ENCODE measurements around the gene SSBP4.

The SSBP4 gene

GRCh38 chr19:18481505-18482222 is 62.5 kb downstream of the SSBP4 start:
- DNase-seq (no peak), ATAC-seq (ENCODE audit: insufficient read depth, low read depth) (no peak)
- TF ChIP-seq, protein P1, sequence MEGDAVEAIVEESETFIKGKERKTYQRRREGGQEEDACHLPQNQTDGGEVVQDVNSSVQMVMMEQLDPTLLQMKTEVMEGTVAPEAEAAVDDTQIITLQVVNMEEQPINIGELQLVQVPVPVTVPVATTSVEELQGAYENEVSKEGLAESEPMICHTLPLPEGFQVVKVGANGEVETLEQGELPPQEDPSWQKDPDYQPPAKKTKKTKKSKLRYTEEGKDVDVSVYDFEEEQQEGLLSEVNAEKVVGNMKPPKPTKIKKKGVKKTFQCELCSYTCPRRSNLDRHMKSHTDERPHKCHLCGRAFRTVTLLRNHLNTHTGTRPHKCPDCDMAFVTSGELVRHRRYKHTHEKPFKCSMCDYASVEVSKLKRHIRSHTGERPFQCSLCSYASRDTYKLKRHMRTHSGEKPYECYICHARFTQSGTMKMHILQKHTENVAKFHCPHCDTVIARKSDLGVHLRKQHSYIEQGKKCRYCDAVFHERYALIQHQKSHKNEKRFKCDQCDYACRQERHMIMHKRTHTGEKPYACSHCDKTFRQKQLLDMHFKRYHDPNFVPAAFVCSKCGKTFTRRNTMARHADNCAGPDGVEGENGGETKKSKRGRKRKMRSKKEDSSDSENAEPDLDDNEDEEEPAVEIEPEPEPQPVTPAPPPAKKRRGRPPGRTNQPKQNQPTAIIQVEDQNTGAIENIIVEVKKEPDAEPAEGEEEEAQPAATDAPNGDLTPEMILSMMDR (IDR thresholded peaks at IDR 0.05; ENCODE audit: borderline replicate concordance, extremely low read depth, low read length, poor library complexity, severe bottlenecking) = no peak
- TF ChIP-seq EZH2 (IDR thresholded peaks at IDR 0.05; ENCODE audit: borderline replicate concordance, low read depth, low read length, severe bottlenecking) = no peak
- Histone ChIP-seq H3K9ac (ENCODE audit: low read depth, low read length) (no peak overlapping the region), H3K36me3 (ENCODE audit: insufficient read depth, low read length) (no peaks in the 10 kb centered on the region), H3K9me3 (ENCODE audit: insufficient read depth, low read length, severe bottlenecking) (no peaks in the 10 kb centered on the region), H3K79me2 (ENCODE audit: insufficient read depth, low read length) (peaks cover 87% of the 10 kb centered on the region), H4K20me1 (ENCODE audit: insufficient read depth, low read length) (peaks cover 87% of the 10 kb centered on the region), H3K4me3 (ENCODE audit: low read depth in 1 of 2, low read length in 2 of 2) (no peak overlapping the region), H2AFZ (ENCODE audit: low read depth, low read length) (no peak overlapping the region), H3K4me1 (ENCODE audit: insufficient read depth, low read length) (no peaks in the 10 kb centered on the region; the same call in 1 of the 2 replicates), H3K27ac (ENCODE audit: low read length) (no peak overlapping the region), H3K4me2 (ENCODE audit: insufficient read depth, low read length) (no peak overlapping the region), H3K27me3 (ENCODE audit: insufficient read depth, low read length, poor library complexity) (no peaks in the 10 kb centered on the region)

GRCh38 chr19:18483119-18483890 is 64.1 kb downstream of the SSBP4 start:
- Histone ChIP-seq H4K20me1 (ENCODE audit: insufficient read depth, low read length) (peaks cover 87% of the 10 kb centered on the region), H2AFZ (ENCODE audit: low read depth, low read length) (no peak overlapping the region), H3K27ac (ENCODE audit: low read length) (peak overlapping the region; percentile 9; the same call in 1 of the 2 replicates), H3K79me2 (ENCODE audit: insufficient read depth, low read length) (peaks cover 87% of the 10 kb centered on the region), H3K36me3 (ENCODE audit: insufficient read depth, low read length) (no peaks in the 10 kb centered on the region), H3K4me3 (ENCODE audit: low read depth in 1 of 2, low read length in 2 of 2) (no peak overlapping the region), H3K27me3 (ENCODE audit: insufficient read depth, low read length, poor library complexity) (no peaks in the 10 kb centered on the region), H3K9me3 (ENCODE audit: insufficient read depth, low read length, severe bottlenecking) (no peaks in the 10 kb centered on the region), H3K4me2 (ENCODE audit: insufficient read depth, low read length) (no peak overlapping the region), H3K9ac (ENCODE audit: low read depth, low read length) (no peak overlapping the region), H3K4me1 (ENCODE audit: insufficient read depth, low read length) (no peaks in the 10 kb centered on the region; the same call in 1 of the 2 replicates)
- ATAC-seq (ENCODE audit: insufficient read depth, low read depth) (no peak), DNase-seq (no peak)
- TF ChIP-seq, protein P1 (IDR thresholded peaks at IDR 0.05; ENCODE audit: borderline replicate concordance, extremely low read depth, low read length, poor library complexity, severe bottlenecking) = no peak
- TF ChIP-seq EZH2 (IDR thresholded peaks at IDR 0.05; ENCODE audit: borderline replicate concordance, low read depth, low read length, severe bottlenecking) = no peak
